ENCODE measurements around the gene CAPRIN2.

CAPRIN2 gene

DNA sequence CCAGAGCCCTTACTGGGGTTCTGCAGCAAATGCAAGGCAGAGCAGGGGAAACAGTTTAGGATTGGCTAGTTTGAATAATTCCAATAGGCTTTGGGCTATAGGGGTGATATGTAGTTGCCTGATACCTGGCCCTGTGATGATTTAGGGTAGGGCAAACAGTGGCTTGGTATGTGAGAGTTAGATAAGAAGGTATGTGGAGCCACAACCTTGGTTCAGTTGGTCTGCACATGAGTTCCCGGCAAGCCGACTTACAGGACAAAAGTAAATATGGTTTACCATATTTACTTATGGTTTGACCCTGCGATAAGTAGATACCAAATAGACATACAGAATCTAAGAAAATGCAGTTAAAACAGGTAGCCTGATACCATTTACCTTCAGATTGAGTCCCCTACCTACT is 8.3 kb upstream of the CAPRIN2 start:
- DNase-seq = no peak

- DNase-seq = no peak
Measured at GRCh38 chr12:30761730-30762129, 7.0 kb upstream of the CAPRIN2 start.

GRCh38 chr12:30757316-30757715 is 2.6 kb upstream of the CAPRIN2 start:
- no peak for DNase-seq

DNA sequence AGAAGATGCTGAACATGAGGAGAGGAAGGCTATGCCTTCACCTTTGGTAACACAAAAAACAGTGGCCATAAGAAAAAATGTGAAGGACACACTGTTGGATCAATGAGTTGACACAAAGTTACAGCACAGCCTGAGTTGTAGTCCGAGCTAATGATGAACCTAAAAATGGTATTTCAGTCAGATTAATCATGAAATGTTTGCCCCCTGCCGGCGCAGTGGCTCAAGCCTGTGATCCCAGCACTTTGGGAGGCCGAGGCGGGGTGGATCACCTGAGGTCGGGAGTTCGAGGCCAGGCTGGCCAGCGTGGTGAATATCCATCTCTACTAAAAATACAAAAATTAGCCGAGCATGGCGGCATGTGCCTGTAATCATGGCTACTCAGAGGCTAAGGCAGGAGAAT is 1.3 kb upstream of the CAPRIN2 start:
- no peak for DNase-seq

DNA sequence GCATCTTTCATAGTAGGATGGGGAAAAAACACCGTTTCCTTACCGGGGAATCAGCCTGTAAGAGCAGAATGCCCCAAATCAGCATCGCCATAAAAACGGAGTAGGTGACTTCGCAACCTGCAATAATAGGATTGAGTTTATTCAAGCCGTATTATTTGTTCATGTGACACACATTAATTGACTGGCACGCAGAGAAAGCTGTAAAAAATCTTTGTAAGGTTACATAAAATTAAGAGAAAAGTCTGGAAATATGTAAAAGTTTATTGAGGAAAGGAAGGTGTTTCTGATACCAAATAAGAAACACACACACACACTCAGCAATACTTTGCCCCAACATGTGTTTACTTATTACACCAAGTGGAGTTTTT is 628 bp upstream of the CAPRIN2 start:
- DNase-seq = no peak

DNA sequence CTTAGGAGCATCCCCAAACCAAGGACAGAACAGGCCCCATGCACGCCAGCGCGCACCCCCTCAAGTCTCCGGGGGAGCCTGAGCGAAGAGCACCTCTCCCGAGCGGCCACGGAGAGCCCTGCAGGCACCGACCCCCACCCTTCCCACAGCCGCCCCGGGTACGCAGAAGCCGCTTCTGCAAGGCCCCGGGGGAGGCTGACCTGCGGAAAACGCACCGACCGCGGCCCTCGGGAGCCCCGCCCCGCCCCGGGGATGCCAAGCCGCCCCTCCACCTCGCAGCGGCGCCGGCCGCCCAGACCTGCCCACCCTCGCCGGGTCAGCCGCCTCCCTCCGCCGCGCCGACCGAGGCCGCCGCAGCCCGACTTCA is 385 bp downstream of the CAPRIN2 start:
- no peak for DNase-seq

GRCh38 chr12:30753751-30754382 is 884 bp downstream of the CAPRIN2 start:
- no peak for DNase-seq

DNA sequence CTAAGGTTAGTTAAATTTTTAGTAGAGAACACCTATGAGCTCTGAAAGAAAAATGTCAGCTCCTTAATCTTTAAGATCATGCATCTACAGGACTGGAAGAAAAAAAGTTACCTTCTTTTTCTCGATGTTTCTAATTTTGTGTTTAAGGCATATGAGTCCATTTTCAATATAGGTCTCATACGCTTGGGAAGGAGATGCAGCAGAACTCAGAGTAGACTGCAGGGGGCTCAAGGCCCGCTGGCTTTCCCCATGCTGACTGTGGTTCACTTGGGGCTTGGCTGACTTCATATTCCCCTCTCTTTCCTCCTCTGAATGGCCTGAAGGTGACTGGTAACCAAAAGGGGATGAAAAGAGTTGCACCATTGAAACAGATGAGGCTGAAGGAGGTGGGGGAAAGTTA is 1.5 kb downstream of the CAPRIN2 start:
- no peak for DNase-seq

GRCh38 chr12:30752255-30752654 is 2.5 kb downstream of the CAPRIN2 start:
- no peak for DNase-seq

GRCh38 chr12:30748147-30748546 is 6.6 kb downstream of the CAPRIN2 start:
- DNase-seq = no peak

GRCh38 chr12:30746190-30746589 is 8.6 kb downstream of the CAPRIN2 start:
- no peak for DNase-seq

GRCh38 chr12:30744321-30744720 is 10.4 kb downstream of the CAPRIN2 start:
- DNase-seq = no peak

DNA sequence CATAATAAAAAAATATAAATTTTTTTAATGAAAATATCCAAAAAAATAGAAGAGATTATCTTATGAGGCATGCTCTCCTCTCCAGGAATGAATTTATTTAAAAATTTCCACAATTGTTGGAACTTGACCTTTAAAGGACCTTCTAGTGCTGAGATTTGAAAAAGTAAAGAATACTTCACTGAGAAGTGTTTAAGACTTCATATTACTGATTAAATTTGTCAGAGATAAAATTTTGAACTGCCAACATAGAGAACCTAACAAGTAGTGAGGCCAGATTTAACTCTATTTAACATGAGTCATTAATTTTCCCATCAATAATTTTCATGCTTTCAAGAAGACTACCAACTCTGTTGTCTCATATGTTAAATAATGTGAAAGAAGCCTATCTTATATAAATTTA is 14.5 kb downstream of the CAPRIN2 start:
- DNase-seq = no peak

DNA sequence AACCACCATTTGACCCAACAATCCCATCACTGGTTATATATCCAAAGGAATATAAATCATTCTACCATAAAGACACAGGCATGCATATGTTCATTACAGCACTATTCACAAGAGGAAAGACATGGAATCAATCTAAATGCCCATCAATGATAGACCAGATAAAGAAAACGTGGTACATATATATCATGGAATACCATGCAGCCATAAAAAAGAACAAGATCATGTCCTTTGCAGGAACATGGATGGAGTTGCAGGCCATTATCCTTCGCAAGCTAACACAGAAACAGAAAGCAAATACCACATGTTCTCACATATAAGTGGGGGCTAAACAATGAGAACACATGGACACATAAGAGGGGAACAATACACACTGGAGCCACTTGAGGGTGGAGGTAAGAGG is 15.7 kb downstream of the CAPRIN2 start:
- DNase-seq = no peak

GRCh38 chr12:30732954-30733637 is 21.7 kb downstream of the CAPRIN2 start:
- DNase-seq = no peak

DNA sequence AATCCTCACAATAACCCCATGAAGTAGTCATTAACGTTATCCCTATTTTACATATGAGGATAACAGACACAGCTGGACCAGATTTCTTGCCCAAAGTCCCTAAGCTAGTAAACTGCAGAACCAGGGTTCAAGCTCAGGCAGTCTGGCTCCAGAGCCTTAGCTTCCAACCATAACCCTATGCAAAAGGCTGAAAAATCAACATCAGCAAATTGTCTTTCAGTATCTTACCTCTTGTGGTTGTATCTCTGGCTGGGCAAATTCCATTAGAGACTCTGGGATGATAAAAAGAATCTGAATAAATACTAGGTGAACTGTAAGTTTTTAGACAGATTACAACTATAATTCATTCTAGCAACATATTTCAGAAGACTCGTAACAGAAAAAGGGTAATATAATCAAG is 24.7 kb downstream of the CAPRIN2 start:
- no peak for DNase-seq

- DNase-seq = no peak
Measured at GRCh38 chr12:30729547-30729946, 25.2 kb downstream of the CAPRIN2 start.

- no peak for DNase-seq
Measured at GRCh38 chr12:30726647-30727046, 28.1 kb downstream of the CAPRIN2 start.

DNA sequence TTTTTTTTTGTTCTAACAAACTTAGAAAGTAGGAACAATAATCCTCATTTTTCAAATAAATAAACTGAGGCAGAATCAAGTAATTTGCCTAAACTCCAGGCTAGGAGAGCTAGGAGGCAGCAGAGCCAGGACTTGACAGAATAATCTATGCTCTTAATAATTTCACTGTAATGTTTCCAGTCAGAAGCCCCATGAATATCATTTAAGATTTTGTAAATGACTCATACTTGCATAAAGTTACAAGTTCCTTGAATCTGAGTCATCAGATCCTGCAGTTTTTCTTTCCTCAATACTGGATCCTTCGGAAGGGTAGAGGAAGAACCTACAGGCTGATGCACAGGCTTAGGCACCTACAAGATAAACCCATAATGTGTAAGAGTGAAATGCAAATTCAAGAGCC is 29.0 kb downstream of the CAPRIN2 start:
- no peak for DNase-seq

DNA sequence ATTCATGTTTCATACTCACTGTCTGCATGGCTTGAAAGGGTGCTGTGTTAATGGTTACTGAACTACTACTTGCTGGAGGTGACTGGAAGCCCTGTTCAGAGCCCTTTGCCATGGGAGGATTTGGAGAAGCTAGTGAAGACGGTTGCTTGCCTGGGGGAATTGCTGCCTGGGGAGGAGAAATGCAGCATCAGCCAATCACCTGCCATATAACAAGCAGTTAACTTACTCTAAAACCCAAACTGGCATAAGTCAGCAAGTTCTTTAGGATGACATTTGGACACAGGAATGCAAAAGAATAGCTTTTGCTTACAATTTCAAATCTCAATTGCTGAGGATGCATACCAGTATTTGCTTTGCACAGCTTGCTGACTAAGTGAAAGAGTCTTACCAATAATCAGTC is 35.7 kb downstream of the CAPRIN2 start:
- no peak for DNase-seq

DNA sequence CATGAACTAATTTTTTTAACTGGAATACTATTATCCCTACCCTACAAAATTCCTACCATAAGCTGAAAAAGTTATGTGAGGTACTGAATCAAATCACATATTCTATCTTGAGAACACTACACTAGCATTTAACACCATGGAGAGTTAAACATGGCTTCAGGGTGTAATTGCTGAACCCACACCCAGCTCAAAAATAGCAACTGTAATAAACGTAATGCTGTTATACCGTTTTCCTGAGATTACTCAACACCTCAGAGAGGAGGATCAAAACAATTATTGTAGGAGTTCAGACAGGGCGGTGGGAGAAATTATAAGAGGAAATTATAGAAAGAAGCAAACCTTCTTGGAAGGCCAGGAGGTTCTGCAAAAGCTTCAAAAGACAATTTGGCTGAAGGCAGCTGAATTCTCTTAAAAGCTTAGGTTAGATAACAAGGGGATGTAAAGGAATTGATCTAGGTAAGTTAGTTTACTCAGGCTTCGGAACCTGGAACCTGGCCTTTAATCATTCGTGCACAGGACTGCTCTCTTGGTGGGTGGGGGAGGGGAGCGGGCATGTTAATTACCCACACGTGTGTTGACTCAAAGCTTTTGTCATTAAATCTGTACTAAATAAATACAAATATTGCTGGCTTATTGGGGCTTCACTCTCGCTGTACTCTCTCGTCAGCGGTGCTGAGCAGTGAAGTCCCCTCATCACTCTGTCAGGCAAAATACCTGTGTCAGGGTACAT is 47.0 kb downstream of the CAPRIN2 start:
- DNase-seq = no peak

DNA sequence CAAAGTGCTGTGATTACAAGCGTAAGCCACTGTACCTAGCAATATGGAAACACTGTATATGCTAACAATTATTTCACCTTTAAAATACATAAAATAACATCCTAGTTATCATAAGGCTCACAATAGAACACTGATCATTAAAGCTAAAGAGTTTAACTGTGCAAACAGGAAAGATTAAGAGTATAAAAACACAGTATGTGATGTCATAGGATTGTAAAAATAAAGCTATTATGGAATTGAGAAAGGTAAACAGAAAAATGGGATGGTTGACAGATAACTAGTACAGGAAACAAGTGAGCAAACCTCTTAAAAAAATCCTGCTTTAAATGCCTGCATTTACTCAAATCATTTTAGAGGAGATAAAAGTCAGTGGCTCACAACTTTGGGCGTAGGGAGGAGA is 48.3 kb downstream of the CAPRIN2 start:
- DNase-seq = no peak

GRCh38 chr12:30701056-30701455 is 53.7 kb downstream of the CAPRIN2 start:
- DNase-seq = no peak

DNA sequence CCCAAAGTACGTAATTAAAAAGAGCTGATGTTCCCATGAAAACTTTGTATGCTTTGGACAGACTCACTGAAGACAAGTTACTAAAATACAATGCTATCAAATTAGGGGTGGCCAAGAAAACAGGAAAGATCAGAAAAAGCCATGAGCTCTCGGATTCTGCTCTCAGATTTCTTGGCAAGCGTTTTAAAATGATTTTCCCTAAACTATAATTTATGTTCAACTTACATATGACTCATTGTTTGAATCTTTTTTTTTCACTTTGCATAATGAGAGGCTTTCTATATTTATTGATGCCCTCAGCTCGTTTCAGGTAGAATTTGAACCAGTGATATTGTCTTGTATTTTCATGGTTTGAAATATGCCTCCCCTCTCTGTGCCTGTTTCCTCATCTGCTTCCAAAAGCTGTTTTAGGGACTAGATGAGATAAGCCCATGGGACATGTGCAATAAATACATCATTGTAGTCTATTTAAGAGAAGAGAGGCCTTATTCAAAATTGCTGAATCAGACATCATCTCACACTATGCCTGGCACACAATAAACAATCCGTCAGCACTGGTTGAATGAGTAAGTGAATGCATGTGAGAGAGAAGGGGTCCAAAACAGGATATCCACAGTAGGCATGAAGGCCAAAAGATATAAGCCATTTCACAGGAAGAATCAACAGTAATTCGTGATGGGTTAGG is 54.4 kb downstream of the CAPRIN2 start:
- no peak for DNase-seq
